Keratinocyte (primary cell): ENCODE measurements around the gene NEBL. TPM values are rescaled to one million over a fixed set of nuclear protein-coding genes. Genes with fewer than 3 reads are reported as not detected.

Experiments used
- DNase-seq: peaks from one replicate; pipeline ENCODE4 v3.0.0-alpha.2; 2011; ENCODE audit warnings: low read depth, missing footprints, low spot score
- FAIRE-seq: peaks from 2 replicates; lab custom pipeline; 2011; peaks lifted over from hg19 to GRCh38; lab: Jason Lieb, UNC
- H2AFZ ChIP-seq: 2 replicates; pipeline ENCODE4 v1.6.0; 2012; ENCODE audit warnings: low read length, control low read depth, inconsistent platforms; ENCODE audit not compliant: control insufficient read depth
- H3K27ac ChIP-seq: 2 replicates; pipeline ENCODE4 v1.5.1; 2011; ENCODE audit warnings: low read length; ENCODE audit not compliant: control insufficient read depth, insufficient read depth
- H3K27me3 ChIP-seq: 3 replicates; pipeline ENCODE4 v1.6.0; 2011; ENCODE audit warnings: low read length; ENCODE audit not compliant: control insufficient read depth, insufficient read depth; ENCODE audit errors: extremely low read depth
- H3K36me3 ChIP-seq, 2 experiments: 2 replicates in 1 of 2; 3 replicates in 1 of 2; pipeline ENCODE4 v1.5.1; 2011; ENCODE audit warnings: low read length in 2 of 2, mild to moderate bottlenecking in 1 of 2; ENCODE audit not compliant: control insufficient read depth in 2 of 2, insufficient read depth in 2 of 2; ENCODE audit errors: extremely low read depth in 1 of 2
- H3K4me1 ChIP-seq: 3 replicates; pipeline ENCODE4 v1.5.1; 2011; ENCODE audit warnings: low read length; ENCODE audit not compliant: control insufficient read depth, insufficient read depth; ENCODE audit errors: extremely low read depth
- H3K4me2 ChIP-seq: 3 replicates; pipeline ENCODE4 v1.6.0; 2011; ENCODE audit warnings: low read depth, low read length; ENCODE audit not compliant: control insufficient read depth, insufficient read depth; ENCODE audit errors: extremely low read depth
- H3K4me3 ChIP-seq, 3 experiments: fragments of 200-600 bp in 1 of 3; sonication (generic) in 1 of 3; 2 replicates in 2 of 3; 3 replicates in 1 of 3; pipeline ENCODE4 v1.5.1; 2011 to 2016; ENCODE audit warnings: low read length in 3 of 3, mild to moderate bottlenecking in 3 of 3, control low read depth in 2 of 3, inconsistent platforms in 1 of 3, low read depth in 1 of 3, mixed read lengths in 1 of 3, mixed run types in 1 of 3, moderate library complexity in 1 of 3; ENCODE audit not compliant: control insufficient read depth in 2 of 3, insufficient read depth in 2 of 3; ENCODE audit errors: extremely low read depth in 1 of 3
- H3K79me2 ChIP-seq: 2 replicates; pipeline ENCODE4 v1.6.0; 2012; ENCODE audit warnings: low read length; ENCODE audit not compliant: control insufficient read depth, insufficient read depth
- H3K9ac ChIP-seq: 3 replicates; pipeline ENCODE4 v1.6.0; 2011; ENCODE audit warnings: low read length; ENCODE audit not compliant: control insufficient read depth, insufficient read depth; ENCODE audit errors: extremely low read depth
- H3K9me1 ChIP-seq: 3 replicates; pipeline ENCODE4 v1.6.0; 2011; ENCODE audit warnings: low read length; ENCODE audit not compliant: control insufficient read depth, insufficient read depth; ENCODE audit errors: extremely low read depth
- H3K9me3 ChIP-seq: 2 replicates; pipeline ENCODE4 v1.5.1; 2012; ENCODE audit warnings: low read depth, low read length; ENCODE audit not compliant: control insufficient read depth
- H4K20me1 ChIP-seq: 3 replicates; pipeline ENCODE4 v1.6.0; 2011; ENCODE audit warnings: low read length; ENCODE audit not compliant: control insufficient read depth, insufficient read depth; ENCODE audit errors: extremely low read depth
- EZH2 ChIP-seq: IDR thresholded peaks from one replicate; pipeline ENCODE4 v1.6.1; 2012; ENCODE audit warnings: inconsistent platforms, mild to moderate bottlenecking, low read length, moderate library complexity
- dilution Hi-C: fragments of 300-500 bp; cut with MboI; formaldehyde crosslinking; loops from one replicate; pipeline ENCODE4 v1.7.0; 2020; ENCODE audit warnings: low sequenced_read_pairs; ENCODE audit not compliant: extremely low pct_ligation_motif_present
- polyA plus RNA-seq, 5 experiments: library from polyadenylated mRNA; depleted of rRNA in 3 of 5; stranded (reverse) in 3 of 5; stranded (forward) in 1 of 5; unstranded in 1 of 5; fragments of >200 nt; gene quantifications; 1 replicate in 1 of 5; 2 replicates in 3 of 5; 3 replicates in 1 of 5; pipeline versions ENCODE4 v1.2.1 to v1.2.3, GENCODE V29; 2011 to 2012; ENCODE audit warnings: missing spikeins in 2 of 5, low read depth in 1 of 5, low replicate concordance in 1 of 5
- TF ChIP-seq, protein P1 (sequence below), 3 experiments: IDR thresholded peaks in 1 of 3; conservative IDR thresholded peaks in 1 of 3; optimal IDR thresholded peaks in 1 of 3; 2 replicates in 2 of 3; 3 replicates in 1 of 3; pipeline versions ENCODE3 to v1.5.1; 2011; ENCODE audit warnings: low read length in 3 of 3, mild to moderate bottlenecking in 3 of 3, moderate library complexity in 2 of 3, control low read depth in 1 of 3, inconsistent platforms in 1 of 3; ENCODE audit not compliant: insufficient read depth in 2 of 3; ENCODE audit errors: extremely low read depth in 1 of 3

Gene NEBL
- polyA plus RNA-seq, 1 donor (not counting 4 experiments of a cell fraction or from before 2014, with no cell fraction given): 4.5 TPM

DNA sequence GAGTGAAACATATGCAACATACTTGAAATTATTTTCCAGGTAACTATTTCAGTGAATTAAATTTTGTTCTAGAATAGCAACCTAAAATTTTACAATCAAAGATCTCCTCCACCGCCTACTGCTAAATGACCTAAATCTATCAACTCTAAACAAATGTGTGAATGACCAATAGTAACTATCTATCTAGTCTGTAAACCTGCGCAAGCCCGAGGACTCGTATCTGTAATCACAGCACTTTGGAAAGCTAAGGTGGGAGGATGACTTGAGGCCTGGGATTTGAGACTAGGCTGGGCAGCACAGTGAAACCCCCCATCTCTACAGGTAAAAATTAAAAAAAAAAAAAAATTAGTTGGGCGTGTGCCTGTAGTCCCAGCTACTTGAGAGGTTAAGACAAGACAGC is 83.0 kb downstream of the NEBL start:
- Histone ChIP-seq H3K9me1 (no peaks in the 10 kb centered on the region), H3K4me1 (peaks cover 25% of the 10 kb centered on the region), H4K20me1 (no peaks in the 10 kb centered on the region), H3K9me3 (no peaks in the 10 kb centered on the region), H3K36me3 (no peaks in the 10 kb centered on the region), H3K9ac (no peak overlapping the region), H3K27me3 (no peaks in the 10 kb centered on the region), H3K79me2 (no peaks in the 10 kb centered on the region), H2AFZ (no peak overlapping the region), H3K27ac (no peak overlapping the region), H3K4me2 (no peak overlapping the region), H3K4me3 (no peak overlapping the region)
- FAIRE-seq (no peak), DNase-seq (no peak)
- dilution Hi-C loops: no loop called here
- TF ChIP-seq, protein P1, sequence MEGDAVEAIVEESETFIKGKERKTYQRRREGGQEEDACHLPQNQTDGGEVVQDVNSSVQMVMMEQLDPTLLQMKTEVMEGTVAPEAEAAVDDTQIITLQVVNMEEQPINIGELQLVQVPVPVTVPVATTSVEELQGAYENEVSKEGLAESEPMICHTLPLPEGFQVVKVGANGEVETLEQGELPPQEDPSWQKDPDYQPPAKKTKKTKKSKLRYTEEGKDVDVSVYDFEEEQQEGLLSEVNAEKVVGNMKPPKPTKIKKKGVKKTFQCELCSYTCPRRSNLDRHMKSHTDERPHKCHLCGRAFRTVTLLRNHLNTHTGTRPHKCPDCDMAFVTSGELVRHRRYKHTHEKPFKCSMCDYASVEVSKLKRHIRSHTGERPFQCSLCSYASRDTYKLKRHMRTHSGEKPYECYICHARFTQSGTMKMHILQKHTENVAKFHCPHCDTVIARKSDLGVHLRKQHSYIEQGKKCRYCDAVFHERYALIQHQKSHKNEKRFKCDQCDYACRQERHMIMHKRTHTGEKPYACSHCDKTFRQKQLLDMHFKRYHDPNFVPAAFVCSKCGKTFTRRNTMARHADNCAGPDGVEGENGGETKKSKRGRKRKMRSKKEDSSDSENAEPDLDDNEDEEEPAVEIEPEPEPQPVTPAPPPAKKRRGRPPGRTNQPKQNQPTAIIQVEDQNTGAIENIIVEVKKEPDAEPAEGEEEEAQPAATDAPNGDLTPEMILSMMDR (optimal IDR thresholded peaks at IDR 0.05 in 1 of 3, IDR thresholded peaks at IDR 0.05 in 1 of 3, conservative IDR thresholded peaks at IDR 0.05 in 1 of 3; ENCODE audit: extremely low read depth in 1 of 3, insufficient read depth in 2 of 3, low read length in 3 of 3): no peak
- no peak for TF ChIP-seq EZH2

DNA sequence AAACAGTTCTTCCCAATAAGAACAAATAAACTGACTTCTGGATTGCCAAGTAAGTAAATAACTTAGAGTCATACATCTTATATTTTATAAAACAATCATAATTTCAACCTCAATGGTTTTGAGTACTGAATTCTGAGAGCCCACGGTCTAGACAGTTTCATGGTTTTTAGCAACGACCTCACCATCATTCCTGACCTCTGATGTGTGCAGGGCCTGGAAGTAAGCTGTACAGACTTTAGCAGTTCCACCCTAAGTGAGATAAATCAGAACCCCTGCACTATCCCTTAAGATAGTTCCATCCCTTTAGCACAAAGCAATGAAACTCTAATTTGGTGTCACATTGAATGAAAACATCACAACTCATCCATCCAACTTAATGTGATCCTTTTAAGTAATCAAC is 86.0 kb downstream of the NEBL start:
- Histone ChIP-seq H3K36me3 (no peaks in the 10 kb centered on the region), H3K9me1 (no peaks in the 10 kb centered on the region), H3K9ac (no peak overlapping the region), H3K4me3 (no peak overlapping the region), H4K20me1 (no peaks in the 10 kb centered on the region), H2AFZ (no peak overlapping the region), H3K4me2 (no peak overlapping the region), H3K79me2 (no peaks in the 10 kb centered on the region), H3K4me1 (peaks cover 12% of the 10 kb centered on the region), H3K9me3 (no peaks in the 10 kb centered on the region), H3K27ac (no peak overlapping the region), H3K27me3 (no peaks in the 10 kb centered on the region)
- TF ChIP-seq, protein P1 (optimal IDR thresholded peaks at IDR 0.05 in 1 of 3, IDR thresholded peaks at IDR 0.05 in 1 of 3, conservative IDR thresholded peaks at IDR 0.05 in 1 of 3; ENCODE audit: extremely low read depth in 1 of 3, insufficient read depth in 2 of 3, low read length in 3 of 3): no peak
- TF ChIP-seq EZH2: no peak
- dilution Hi-C loops: no loop called here
- no peak for DNase-seq
- FAIRE-seq: no peak
